ENCODE data around the gene AHSP. TPM values are rescaled to one million over a fixed set of nuclear protein-coding genes. Genes with fewer than 3 reads are reported as not detected.
"Not testable (repeated sequence)": the region's sequence is repeated elsewhere in the genome, so short reads cannot be mapped to it uniquely, and the experiment has no call there.

AHSP gene
- total RNA-seq, 2 experiments from 2014 or later = not detected

DNA sequence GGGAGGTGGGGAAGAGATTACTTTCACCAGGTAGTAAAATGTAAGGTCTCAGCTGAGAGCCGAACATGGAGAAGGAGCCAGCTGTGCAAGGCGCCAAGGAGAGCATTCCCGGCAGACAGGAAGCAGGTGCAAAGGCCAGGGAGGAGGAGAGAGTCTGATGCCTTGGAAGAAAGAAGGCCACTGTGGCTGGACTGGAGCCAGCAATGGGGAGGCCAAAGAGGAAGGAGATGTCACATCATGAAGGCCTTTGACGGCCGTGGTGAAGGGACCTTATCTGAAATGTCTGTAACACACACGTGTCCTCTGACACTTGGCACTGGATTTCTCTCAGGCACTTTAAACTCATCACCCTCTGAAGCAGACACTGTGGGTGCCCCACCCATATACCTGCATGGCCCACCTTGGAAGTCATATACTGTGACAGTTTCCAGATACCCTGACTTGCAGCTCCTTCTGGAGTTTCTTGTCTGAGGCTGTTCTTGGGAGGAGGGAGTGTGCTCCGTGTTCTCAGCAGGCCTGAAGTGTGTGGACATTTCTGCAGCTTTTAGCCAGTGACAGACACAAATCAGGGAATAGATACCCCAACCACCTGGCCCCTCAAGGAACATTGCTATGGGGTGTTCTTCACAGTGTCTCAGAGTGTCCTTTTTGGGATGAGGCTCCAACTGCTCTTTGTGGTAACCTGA lies 46.7 kb upstream of the AHSP start:
- intact Hi-C loops (cut with DNase I, micrococcal nuclease) = loop anchor here in 1 of 2 experiments (10.0 kb wide), 1 partner anchor 234 kb away; a partner anchor contains a TSS
- no peaks in the 10 kb centered on the region for H3K9me3 ChIP-seq (ENCODE audit: control insufficient read depth in 1 of 2, insufficient read depth in 1 of 2, low read length in 2 of 2)
- CTCF ChIA-PET = interaction anchor here (1.2 kb wide), 1 partner anchor 20 kb away, joined by 3 read pairs; no protein-coding TSS in a partner anchor

DNA sequence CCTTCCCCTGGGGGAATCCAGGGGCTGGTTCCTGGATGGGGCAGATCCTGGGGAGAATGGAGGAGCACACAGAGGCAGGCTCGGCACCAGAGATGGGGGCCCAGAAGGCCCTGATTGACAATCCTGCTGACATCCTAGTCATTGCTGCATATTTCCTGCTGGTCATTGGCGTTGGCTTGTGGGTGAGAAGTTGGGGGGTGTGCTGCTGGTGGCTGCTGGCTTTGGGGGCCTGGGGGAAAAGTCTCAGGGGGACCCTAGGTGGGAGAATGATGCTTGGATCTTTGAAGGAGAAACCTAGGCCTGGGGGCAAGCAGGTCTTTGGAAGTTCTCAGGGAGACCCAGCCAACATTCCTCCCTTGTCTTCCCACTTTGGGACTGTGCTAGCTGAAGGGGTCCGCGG lies 44.6 kb upstream of the AHSP start, which contains the start of gene SLC5A2:
TSS of gene SLC5A2 (plus strand) at position 43 of the 400 bp plus-strand sequence. CDS start at position 57, 14 bp downstream.
- no peaks in the 10 kb centered on the region for H3K27me3 ChIP-seq (ENCODE audit: control insufficient read depth in 1 of 2, insufficient read depth in 2 of 2, low read length in 2 of 2)
- Mint-ChIP-seq H3K27me3 (no peaks in the 10 kb centered on the region), H3K36me3 (ENCODE audit: low read depth) (peaks cover 5% of the 10 kb centered on the region), H3K4me3 (no peak within 1 kb of the TSS), H3K27ac (no peak within 1 kb of the TSS), H3K9me3 (no peaks in the 10 kb centered on the region), H3K4me1 (ENCODE audit: low read depth) (peaks cover 13% of the 10 kb centered on the region)
- ChIA-PET POLR2A (no interaction called here), CTCF (no interaction called here)
- TF ChIP-seq, protein P1, sequence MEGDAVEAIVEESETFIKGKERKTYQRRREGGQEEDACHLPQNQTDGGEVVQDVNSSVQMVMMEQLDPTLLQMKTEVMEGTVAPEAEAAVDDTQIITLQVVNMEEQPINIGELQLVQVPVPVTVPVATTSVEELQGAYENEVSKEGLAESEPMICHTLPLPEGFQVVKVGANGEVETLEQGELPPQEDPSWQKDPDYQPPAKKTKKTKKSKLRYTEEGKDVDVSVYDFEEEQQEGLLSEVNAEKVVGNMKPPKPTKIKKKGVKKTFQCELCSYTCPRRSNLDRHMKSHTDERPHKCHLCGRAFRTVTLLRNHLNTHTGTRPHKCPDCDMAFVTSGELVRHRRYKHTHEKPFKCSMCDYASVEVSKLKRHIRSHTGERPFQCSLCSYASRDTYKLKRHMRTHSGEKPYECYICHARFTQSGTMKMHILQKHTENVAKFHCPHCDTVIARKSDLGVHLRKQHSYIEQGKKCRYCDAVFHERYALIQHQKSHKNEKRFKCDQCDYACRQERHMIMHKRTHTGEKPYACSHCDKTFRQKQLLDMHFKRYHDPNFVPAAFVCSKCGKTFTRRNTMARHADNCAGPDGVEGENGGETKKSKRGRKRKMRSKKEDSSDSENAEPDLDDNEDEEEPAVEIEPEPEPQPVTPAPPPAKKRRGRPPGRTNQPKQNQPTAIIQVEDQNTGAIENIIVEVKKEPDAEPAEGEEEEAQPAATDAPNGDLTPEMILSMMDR (IDR thresholded peaks at IDR 0.05) = no peak
- no peak within 1 kb of the TSS for H3K27ac ChIP-seq (ENCODE audit: low read depth in 1 of 2, low read length in 2 of 2)
- no peak for ATAC-seq (ENCODE audit: poor library complexity)
- no peaks in the 10 kb centered on the region for H3K9me3 ChIP-seq (ENCODE audit: control insufficient read depth in 1 of 2, insufficient read depth in 1 of 2, low read length in 2 of 2)
- H3K4me1 ChIP-seq (ENCODE audit: insufficient read depth, low read length) = peaks cover 23% of the 10 kb centered on the region
- no peak within 1 kb of the TSS for H3K4me3 ChIP-seq (ENCODE audit: low read length)
- intact Hi-C loops (cut with DNase I, micrococcal nuclease) = loop anchor here in 1 of 2 experiments (10.0 kb wide), 1 partner anchor 232 kb away; a partner anchor contains a TSS
- H3K36me3 ChIP-seq (ENCODE audit: insufficient read depth, low read length) = no peaks in the 10 kb centered on the region
- DNase-seq = no peak

More for the DNA sequence above, 46.7 kb upstream of the AHSP start:
- TF ChIP-seq, protein P1 (IDR thresholded peaks at IDR 0.05) = no peak
- no peaks in the 10 kb centered on the region for H3K27me3 Mint-ChIP-seq
- Histone ChIP-seq H3K4me1 (ENCODE audit: insufficient read depth, low read length) (peaks cover 21% of the 10 kb centered on the region), H3K36me3 (ENCODE audit: insufficient read depth, low read length) (no peaks in the 10 kb centered on the region), H3K27me3 (ENCODE audit: control insufficient read depth in 1 of 2, insufficient read depth in 2 of 2, low read length in 2 of 2) (no peaks in the 10 kb centered on the region), H3K27ac (ENCODE audit: low read depth in 1 of 2, low read length in 2 of 2) (no peak overlapping the region), H3K4me3 (ENCODE audit: low read length) (no peak overlapping the region)
- no peak overlapping the region for H3K27ac Mint-ChIP-seq
- no peak overlapping the region for H3K4me3 Mint-ChIP-seq
- H3K4me1 Mint-ChIP-seq (ENCODE audit: low read depth) = peaks cover 18% of the 10 kb centered on the region
- POLR2A ChIA-PET = no interaction called here
- no peaks in the 10 kb centered on the region for H3K9me3 Mint-ChIP-seq
- no peak for DNase-seq
- no peak for ATAC-seq (ENCODE audit: poor library complexity)
- H3K36me3 Mint-ChIP-seq (ENCODE audit: low read depth) = no peaks in the 10 kb centered on the region

DNA sequence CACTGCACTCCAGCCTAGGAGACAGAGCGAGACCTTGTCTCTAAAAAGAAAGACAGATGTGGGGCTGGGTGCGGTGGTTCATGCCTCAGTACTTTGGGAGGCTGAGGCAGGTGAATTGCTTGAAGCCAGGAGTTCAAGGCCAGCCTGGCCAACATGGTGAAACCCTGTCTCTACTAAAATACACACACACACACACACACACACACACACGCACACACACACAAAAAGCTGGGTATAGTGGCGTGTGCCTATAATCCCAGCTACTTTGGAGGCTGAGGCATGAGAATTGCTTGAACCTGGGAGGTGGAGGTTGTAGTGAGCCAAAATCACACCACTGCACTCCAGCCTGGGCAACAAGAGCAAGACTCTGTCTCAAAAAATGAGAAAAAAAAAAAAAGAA lies 43.7 kb upstream of the AHSP start:
- H3K4me3 ChIP-seq (ENCODE audit: low read length); H3K27me3 ChIP-seq (ENCODE audit: control insufficient read depth in 1 of 2, insufficient read depth in 2 of 2, low read length in 2 of 2); H3K9me3 ChIP-seq (ENCODE audit: control insufficient read depth in 1 of 2, insufficient read depth in 1 of 2, low read length in 2 of 2); DNase-seq; H3K27me3 Mint-ChIP-seq; CTCF ChIA-PET; H3K9me3 Mint-ChIP-seq; H3K4me3 Mint-ChIP-seq; H3K27ac Mint-ChIP-seq; POLR2A ChIA-PET; H3K36me3 ChIP-seq (ENCODE audit: insufficient read depth, low read length); H3K27ac ChIP-seq (ENCODE audit: low read depth in 1 of 2, low read length in 2 of 2); ATAC-seq (ENCODE audit: poor library complexity); H3K36me3 Mint-ChIP-seq (ENCODE audit: low read depth): not testable (repeated sequence)
- H3K4me1 ChIP-seq (ENCODE audit: insufficient read depth, low read length) = peaks cover 27% of the 10 kb centered on the region
- peaks cover 13% of the 10 kb centered on the region for H3K4me1 Mint-ChIP-seq (ENCODE audit: low read depth)
- intact Hi-C loops (cut with DNase I, micrococcal nuclease) = loop anchor here in 1 of 2 experiments (10.0 kb wide), 1 partner anchor 231 kb away; a partner anchor contains a TSS

Data from CD4-positive, alpha-beta T cell (primary cell).